Retinal pigment epithelial cell (primary cell): Measurements from ENCODE around the gene C19orf44.
"Not testable (repeated sequence)": the region's sequence is repeated elsewhere in the genome, so short reads cannot be mapped to it uniquely, and the experiment has no call there.

ENCODE experiments used
- DNase-seq: peaks from one replicate; pipeline ENCODE4 v3.0.0-alpha.2; 2010; ENCODE audit warnings: low read depth
- H3K4me3 ChIP-seq: 2 replicates; pipeline ENCODE4 v1.5.1; 2011; ENCODE audit warnings: mild to moderate bottlenecking, low read length, control low read depth, moderate library complexity
- CTCF ChIP-seq: conservative IDR thresholded peaks from 2 replicates; pipeline ENCODE4 v1.5.1; 2011; ENCODE audit warnings: low read depth, low read length, control low read depth, inconsistent platforms

Gene C19orf44

GRCh38 chr19:16461630-16462051, 34.6 kb upstream of the C19orf44 start:
- DNase-seq: no peak
- TF ChIP-seq CTCF: no peak
- no peak overlapping the region for H3K4me3 ChIP-seq

- no peak for DNase-seq
- H3K4me3 ChIP-seq: no peak overlapping the region
- TF ChIP-seq CTCF: no peak
Measured at GRCh38 chr19:16462757-16463250, 33.4 kb upstream of the C19orf44 start.

GRCh38 chr19:16463341-16463990, 32.7 kb upstream of the C19orf44 start:
- H3K4me3 ChIP-seq: no peak overlapping the region
- DNase-seq: no peak
- no peak for TF ChIP-seq CTCF

- no peak for TF ChIP-seq CTCF
- no peak for DNase-seq
- H3K4me3 ChIP-seq: no peak overlapping the region
Measured at GRCh38 chr19:16463991-16464575, 32.1 kb upstream of the C19orf44 start.

- H3K4me3 ChIP-seq: no peak overlapping the region
- DNase-seq: no peak
- no peak for TF ChIP-seq CTCF
Measured at GRCh38 chr19:16465239-16465638, 31.0 kb upstream of the C19orf44 start.

GRCh38 chr19:16466802-16467427, 29.3 kb upstream of the C19orf44 start:
- DNase-seq, H3K4me3 ChIP-seq: not testable (repeated sequence)

GRCh38 chr19:16467581-16467980, 28.6 kb upstream of the C19orf44 start:
- no peak for TF ChIP-seq CTCF
- H3K4me3 ChIP-seq: no peak overlapping the region
- DNase-seq: no peak
